Measurements from ENCODE around the gene OTUB2.

The OTUB2 gene

DNA sequence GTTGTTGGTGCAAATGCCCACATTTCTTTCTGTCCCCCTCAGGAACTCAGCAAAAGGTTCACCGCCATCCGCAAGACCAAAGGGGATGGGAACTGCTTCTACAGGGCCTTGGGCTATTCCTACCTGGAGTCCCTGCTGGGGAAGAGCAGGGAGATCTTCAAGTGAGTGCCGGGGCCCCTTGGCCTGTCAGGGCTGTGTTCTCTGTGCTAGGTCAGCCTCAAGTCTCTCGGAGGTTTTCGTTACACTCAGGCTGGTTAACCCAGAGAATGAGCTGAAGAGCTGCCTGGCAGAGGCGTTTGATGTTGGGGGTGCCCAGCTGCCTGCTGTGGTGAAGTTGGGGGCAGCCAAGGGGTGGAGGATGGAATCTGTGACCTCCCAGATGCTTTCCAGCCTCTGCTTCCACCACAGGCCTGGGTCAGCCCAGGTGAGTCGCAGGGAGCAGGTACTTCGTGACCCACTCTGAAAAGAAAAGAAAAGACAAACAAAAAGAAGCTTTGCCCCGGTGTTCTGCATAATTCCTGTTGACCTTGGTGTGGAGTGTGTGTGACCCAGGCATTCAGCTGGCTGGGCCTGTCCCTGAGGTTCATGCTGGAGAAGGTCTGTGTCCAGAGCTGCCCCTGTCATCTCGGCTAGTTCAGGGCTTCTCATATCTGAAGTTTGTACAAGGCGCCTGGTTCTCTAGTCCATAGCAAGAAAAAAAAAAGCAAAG lies 12.9 kb downstream of the OTUB2 start:
- H3K27ac ChIP-seq (ENCODE audit: low read depth, low read length) = no peak overlapping the region
- no peak overlapping the region for H3K9ac ChIP-seq (ENCODE audit: low read depth in 1 of 2, low read length in 2 of 2)
- no peak overlapping the region for H3K4me3 ChIP-seq (ENCODE audit: low read depth in 1 of 2, low read length in 2 of 2)
- H3K4me1 ChIP-seq (ENCODE audit: control insufficient read depth in 1 of 2, insufficient read depth in 2 of 2, low read length in 2 of 2) = peaks cover 0 to 3% of the 10 kb centered on the region in 2 donors
- no peaks in the 10 kb centered on the region for H3K9me3 ChIP-seq (ENCODE audit: control insufficient read depth in 1 of 2, low read length in 2 of 2)
- H3K36me3 ChIP-seq (ENCODE audit: control insufficient read depth in 1 of 2, insufficient read depth in 2 of 2, low read length in 2 of 2) = peaks cover 0 to 5% of the 10 kb centered on the region in 2 donors
- no peaks in the 10 kb centered on the region for H3K27me3 ChIP-seq (ENCODE audit: control insufficient read depth in 1 of 2, insufficient read depth in 2 of 2, low read length in 2 of 2)

- H3K9ac ChIP-seq (ENCODE audit: low read depth in 1 of 2, low read length in 2 of 2) = no peak overlapping the region
- H3K27me3 ChIP-seq (ENCODE audit: control insufficient read depth in 1 of 2, insufficient read depth in 2 of 2, low read length in 2 of 2) = no peaks in the 10 kb centered on the region
- H3K4me1 ChIP-seq (ENCODE audit: control insufficient read depth in 1 of 2, insufficient read depth in 2 of 2, low read length in 2 of 2) = peaks cover 0 to 3% of the 10 kb centered on the region in 2 donors
- no peak overlapping the region for H3K27ac ChIP-seq (ENCODE audit: low read depth, low read length)
- H3K36me3 ChIP-seq (ENCODE audit: control insufficient read depth in 1 of 2, insufficient read depth in 2 of 2, low read length in 2 of 2) = peaks cover 0 to 9% of the 10 kb centered on the region in 2 donors
- H3K4me3 ChIP-seq (ENCODE audit: low read depth in 1 of 2, low read length in 2 of 2) = no peak overlapping the region
- no peaks in the 10 kb centered on the region for H3K9me3 ChIP-seq (ENCODE audit: control insufficient read depth in 1 of 2, low read length in 2 of 2)
These were observed 14.1 kb downstream of the OTUB2 start for GRCh38 chr14:94040247-94040646.

DNA sequence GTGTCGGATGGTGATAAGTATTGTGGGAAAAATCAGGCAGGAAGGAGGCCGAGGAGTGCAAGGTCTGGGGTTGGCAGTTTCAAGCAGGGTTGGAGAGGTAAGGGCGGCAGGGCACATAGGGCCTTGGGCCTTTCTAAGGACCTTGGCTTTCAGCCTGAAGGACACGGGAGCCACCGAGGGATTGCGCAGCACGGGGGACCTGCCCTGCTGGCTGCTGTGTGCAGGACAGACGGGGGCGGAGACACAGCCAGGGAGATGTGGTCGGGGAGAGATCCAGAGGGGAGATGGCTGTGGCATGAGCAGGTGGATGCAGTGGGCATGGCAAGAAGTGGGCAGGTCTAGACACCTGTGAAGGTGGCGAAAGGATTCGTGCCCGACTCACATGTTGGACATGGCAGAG lies 14.7 kb downstream of the OTUB2 start:
- no peaks in the 10 kb centered on the region for H3K27me3 ChIP-seq (ENCODE audit: control insufficient read depth in 1 of 2, insufficient read depth in 2 of 2, low read length in 2 of 2)

DNA sequence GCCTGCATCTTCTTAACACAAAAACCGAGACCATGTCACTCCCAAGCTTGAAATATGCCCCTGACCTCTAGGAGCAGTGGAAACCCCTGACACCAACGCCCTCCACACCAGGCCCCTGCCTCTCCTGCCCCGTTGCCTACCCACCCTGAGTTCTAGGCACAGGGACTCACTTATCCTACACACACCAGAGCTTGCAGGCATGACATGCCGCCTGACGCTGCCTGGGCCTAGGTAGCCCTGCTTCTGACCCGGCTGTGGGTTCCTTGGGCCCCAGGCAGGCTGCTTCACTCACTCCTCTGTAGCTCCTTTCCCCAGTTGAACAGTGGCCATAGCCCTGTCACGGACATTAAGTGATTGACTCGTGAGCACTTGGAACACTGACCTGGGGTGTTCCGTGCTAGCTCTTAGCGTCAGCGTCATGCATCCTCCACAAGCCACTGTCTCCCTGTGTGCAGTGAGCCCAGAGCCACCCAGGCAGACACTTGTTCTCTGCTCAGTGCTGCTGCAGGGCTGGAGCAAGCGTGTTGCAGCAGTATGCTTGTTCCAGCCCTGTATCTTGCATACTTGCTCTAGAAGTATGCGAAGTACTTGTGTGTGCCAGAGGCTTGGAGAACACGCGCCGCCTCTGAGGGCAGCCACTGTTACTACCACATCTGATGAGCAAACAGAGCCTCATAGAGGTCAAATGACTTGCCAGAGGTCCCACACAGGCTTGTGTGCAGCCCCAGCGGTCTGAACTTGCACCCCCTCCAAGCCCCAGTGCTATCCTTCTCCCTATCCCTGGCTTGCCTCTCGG lies 15.6 kb downstream of the OTUB2 start:
- Histone ChIP-seq H3K9ac (ENCODE audit: low read depth in 1 of 2, low read length in 2 of 2) (no peak overlapping the region), H3K27ac (ENCODE audit: low read depth, low read length) (no peak overlapping the region), H3K36me3 (ENCODE audit: control insufficient read depth in 1 of 2, insufficient read depth in 2 of 2, low read length in 2 of 2) (peaks cover 0 to 24% of the 10 kb centered on the region in 2 donors), H3K4me3 (ENCODE audit: low read depth in 1 of 2, low read length in 2 of 2) (no peak overlapping the region), H3K27me3 (ENCODE audit: control insufficient read depth in 1 of 2, insufficient read depth in 2 of 2, low read length in 2 of 2) (no peaks in the 10 kb centered on the region), H3K9me3 (ENCODE audit: control insufficient read depth in 1 of 2, low read length in 2 of 2) (no peaks in the 10 kb centered on the region), H3K4me1 (ENCODE audit: control insufficient read depth in 1 of 2, insufficient read depth in 2 of 2, low read length in 2 of 2) (peaks cover 0 to 3% of the 10 kb centered on the region in 2 donors)

More for the DNA sequence above, 14.7 kb downstream of the OTUB2 start:
- no peak overlapping the region for H3K4me3 ChIP-seq (ENCODE audit: low read depth in 1 of 2, low read length in 2 of 2)
- peaks cover 0 to 14% of the 10 kb centered on the region in 2 donors for H3K36me3 ChIP-seq (ENCODE audit: control insufficient read depth in 1 of 2, insufficient read depth in 2 of 2, low read length in 2 of 2)
- H3K27ac ChIP-seq (ENCODE audit: low read depth, low read length) = no peak overlapping the region
- no peaks in the 10 kb centered on the region for H3K9me3 ChIP-seq (ENCODE audit: control insufficient read depth in 1 of 2, low read length in 2 of 2)
- no peak overlapping the region for H3K9ac ChIP-seq (ENCODE audit: low read depth in 1 of 2, low read length in 2 of 2)
- H3K4me1 ChIP-seq (ENCODE audit: control insufficient read depth in 1 of 2, insufficient read depth in 2 of 2, low read length in 2 of 2) = peaks cover 0 to 3% of the 10 kb centered on the region in 2 donors

GRCh38 chr14:94042433-94043091 lies 16.4 kb downstream of the OTUB2 start:
- H3K27me3 ChIP-seq (ENCODE audit: control insufficient read depth in 1 of 2, insufficient read depth in 2 of 2, low read length in 2 of 2) = no peaks in the 10 kb centered on the region
- H3K27ac ChIP-seq (ENCODE audit: low read depth, low read length) = no peak overlapping the region
- H3K4me3 ChIP-seq (ENCODE audit: low read depth in 1 of 2, low read length in 2 of 2) = no peak overlapping the region
- no peak overlapping the region for H3K9ac ChIP-seq (ENCODE audit: low read depth in 1 of 2, low read length in 2 of 2)
- H3K4me1 ChIP-seq (ENCODE audit: control insufficient read depth in 1 of 2, insufficient read depth in 2 of 2, low read length in 2 of 2) = peaks cover 0 to 3% of the 10 kb centered on the region in 2 donors
- peaks cover 7 to 32% of the 10 kb centered on the region in 2 donors for H3K36me3 ChIP-seq (ENCODE audit: control insufficient read depth in 1 of 2, insufficient read depth in 2 of 2, low read length in 2 of 2)
- no peaks in the 10 kb centered on the region for H3K9me3 ChIP-seq (ENCODE audit: control insufficient read depth in 1 of 2, low read length in 2 of 2)

DNA sequence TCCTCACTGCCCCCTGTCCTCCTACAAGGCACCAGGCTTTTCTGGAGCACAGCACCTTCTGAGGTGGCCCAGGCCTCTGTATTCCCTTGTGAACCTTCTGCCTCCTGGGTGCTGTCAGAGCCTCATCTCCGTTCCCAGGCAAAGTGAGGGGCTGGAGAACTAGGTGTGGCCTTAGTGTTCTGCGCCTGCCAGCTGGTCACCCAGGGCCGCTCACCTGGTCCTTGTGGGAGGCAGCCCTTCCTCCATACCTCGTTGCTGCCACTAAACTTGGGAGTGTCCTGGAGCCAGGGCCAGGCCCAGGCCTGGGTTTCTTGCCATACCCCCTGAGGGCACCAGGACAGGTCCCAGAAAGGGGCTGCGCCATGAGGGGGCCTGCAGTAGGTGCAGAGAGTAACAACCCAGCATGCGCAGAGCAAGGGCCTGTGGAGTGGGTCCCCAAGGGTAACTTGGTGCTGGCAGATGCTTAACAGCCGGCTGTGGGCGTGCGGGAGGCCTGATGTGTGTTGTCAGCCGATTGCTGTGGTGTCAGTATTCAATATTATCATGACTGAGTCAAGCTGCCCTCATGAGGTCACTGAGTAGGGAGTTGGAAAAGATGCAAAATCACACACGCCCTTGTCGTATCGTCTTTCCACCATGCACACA lies 17.1 kb downstream of the OTUB2 start:
- H3K27me3 ChIP-seq (ENCODE audit: control insufficient read depth in 1 of 2, insufficient read depth in 2 of 2, low read length in 2 of 2) = no peaks in the 10 kb centered on the region
- H3K4me3 ChIP-seq (ENCODE audit: low read depth in 1 of 2, low read length in 2 of 2) = no peak overlapping the region
- H3K27ac ChIP-seq (ENCODE audit: low read depth, low read length) = no peak overlapping the region
- no peaks in the 10 kb centered on the region for H3K9me3 ChIP-seq (ENCODE audit: control insufficient read depth in 1 of 2, low read length in 2 of 2)
- peaks cover 13 to 39% of the 10 kb centered on the region in 2 donors for H3K36me3 ChIP-seq (ENCODE audit: control insufficient read depth in 1 of 2, insufficient read depth in 2 of 2, low read length in 2 of 2)
- H3K9ac ChIP-seq (ENCODE audit: low read depth in 1 of 2, low read length in 2 of 2) = no peak overlapping the region
- H3K4me1 ChIP-seq (ENCODE audit: control insufficient read depth in 1 of 2, insufficient read depth in 2 of 2, low read length in 2 of 2) = peaks cover 0 to 3% of the 10 kb centered on the region in 2 donors

DNA sequence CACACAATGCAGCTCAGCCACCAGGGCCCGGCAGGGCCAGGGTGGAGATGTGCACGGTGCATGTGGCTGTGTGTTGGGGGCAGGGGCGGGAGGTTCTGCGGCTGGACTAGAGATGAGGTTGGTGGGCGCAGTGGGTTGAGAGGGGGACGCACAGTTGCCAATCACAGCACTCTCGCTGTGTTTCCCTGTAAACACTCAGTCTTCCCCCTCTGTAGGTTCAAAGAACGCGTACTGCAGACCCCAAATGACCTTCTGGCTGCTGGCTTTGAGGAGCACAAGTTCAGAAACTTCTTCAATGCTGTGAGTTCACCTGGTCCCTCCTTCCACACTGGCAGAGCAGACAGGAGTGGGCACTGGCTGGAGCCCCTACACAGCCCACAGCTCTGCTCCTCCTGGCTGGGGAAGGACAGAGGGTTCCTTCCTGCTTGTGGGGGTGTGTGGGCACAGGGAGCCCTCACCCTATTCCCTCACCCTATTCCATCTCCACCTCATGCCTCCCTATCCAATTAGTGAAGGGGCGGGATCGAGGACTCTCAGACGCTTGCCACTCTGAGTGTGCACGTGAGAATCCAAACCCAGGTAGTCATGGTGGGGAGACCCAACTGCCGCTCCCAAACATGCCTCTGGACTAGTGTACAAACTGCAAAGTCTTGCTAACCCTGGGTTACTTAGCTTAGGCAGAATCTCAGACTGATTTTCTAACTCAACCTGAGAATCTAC lies 17.8 kb downstream of the OTUB2 start:
- H3K36me3 ChIP-seq (ENCODE audit: control insufficient read depth in 1 of 2, insufficient read depth in 2 of 2, low read length in 2 of 2) = peaks cover 19 to 45% of the 10 kb centered on the region in 2 donors
- peaks cover 0 to 3% of the 10 kb centered on the region in 2 donors for H3K4me1 ChIP-seq (ENCODE audit: control insufficient read depth in 1 of 2, insufficient read depth in 2 of 2, low read length in 2 of 2)
- no peaks in the 10 kb centered on the region for H3K27me3 ChIP-seq (ENCODE audit: control insufficient read depth in 1 of 2, insufficient read depth in 2 of 2, low read length in 2 of 2)
- no peak overlapping the region for H3K9ac ChIP-seq (ENCODE audit: low read depth in 1 of 2, low read length in 2 of 2)
- H3K27ac ChIP-seq (ENCODE audit: low read depth, low read length) = no peak overlapping the region
- H3K4me3 ChIP-seq (ENCODE audit: low read depth in 1 of 2, low read length in 2 of 2) = no peak overlapping the region
- no peaks in the 10 kb centered on the region for H3K9me3 ChIP-seq (ENCODE audit: control insufficient read depth in 1 of 2, low read length in 2 of 2)

GRCh38 chr14:94044476-94045091 lies 18.4 kb downstream of the OTUB2 start:
- no peak overlapping the region for H3K4me3 ChIP-seq (ENCODE audit: low read depth in 1 of 2, low read length in 2 of 2)
- H3K36me3 ChIP-seq (ENCODE audit: control insufficient read depth in 1 of 2, insufficient read depth in 2 of 2, low read length in 2 of 2) = peaks cover 25 to 51% of the 10 kb centered on the region in 2 donors
- no peak overlapping the region for H3K9ac ChIP-seq (ENCODE audit: low read depth in 1 of 2, low read length in 2 of 2)
- H3K4me1 ChIP-seq (ENCODE audit: control insufficient read depth in 1 of 2, insufficient read depth in 2 of 2, low read length in 2 of 2) = peaks cover 0 to 3% of the 10 kb centered on the region in 2 donors
- no peaks in the 10 kb centered on the region for H3K27me3 ChIP-seq (ENCODE audit: control insufficient read depth in 1 of 2, insufficient read depth in 2 of 2, low read length in 2 of 2)
- no peaks in the 10 kb centered on the region for H3K9me3 ChIP-seq (ENCODE audit: control insufficient read depth in 1 of 2, low read length in 2 of 2)
- H3K27ac ChIP-seq (ENCODE audit: low read depth, low read length) = no peak overlapping the region

GRCh38 chr14:94045101-94045500 lies 19.0 kb downstream of the OTUB2 start:
- H3K4me1 ChIP-seq (ENCODE audit: control insufficient read depth in 1 of 2, insufficient read depth in 2 of 2, low read length in 2 of 2) = peaks cover 0 to 3% of the 10 kb centered on the region in 2 donors
- H3K9me3 ChIP-seq (ENCODE audit: control insufficient read depth in 1 of 2, low read length in 2 of 2) = no peaks in the 10 kb centered on the region
- H3K27ac ChIP-seq (ENCODE audit: low read depth, low read length) = no peak overlapping the region
- H3K4me3 ChIP-seq (ENCODE audit: low read depth in 1 of 2, low read length in 2 of 2) = no peak overlapping the region
- no peak overlapping the region for H3K9ac ChIP-seq (ENCODE audit: low read depth in 1 of 2, low read length in 2 of 2)
- peaks cover 29 to 56% of the 10 kb centered on the region in 2 donors for H3K36me3 ChIP-seq (ENCODE audit: control insufficient read depth in 1 of 2, insufficient read depth in 2 of 2, low read length in 2 of 2)
- no peaks in the 10 kb centered on the region for H3K27me3 ChIP-seq (ENCODE audit: control insufficient read depth in 1 of 2, insufficient read depth in 2 of 2, low read length in 2 of 2)

Measured in duodenal mucosa (tissue), 2 donors.